Measurements from ENCODE around the gene KRTAP5-10. TPM values are rescaled to one million over a fixed set of nuclear protein-coding genes. Genes with fewer than 3 reads are reported as not detected.
"Not testable (repeated sequence)": the region's sequence is repeated elsewhere in the genome, so short reads cannot be mapped to it uniquely, and the experiment has no call there.

The KRTAP5-10 gene
- polyA plus RNA-seq, 3 donors: 0.10 to 0.22 TPM; not detected in 1

DNA sequence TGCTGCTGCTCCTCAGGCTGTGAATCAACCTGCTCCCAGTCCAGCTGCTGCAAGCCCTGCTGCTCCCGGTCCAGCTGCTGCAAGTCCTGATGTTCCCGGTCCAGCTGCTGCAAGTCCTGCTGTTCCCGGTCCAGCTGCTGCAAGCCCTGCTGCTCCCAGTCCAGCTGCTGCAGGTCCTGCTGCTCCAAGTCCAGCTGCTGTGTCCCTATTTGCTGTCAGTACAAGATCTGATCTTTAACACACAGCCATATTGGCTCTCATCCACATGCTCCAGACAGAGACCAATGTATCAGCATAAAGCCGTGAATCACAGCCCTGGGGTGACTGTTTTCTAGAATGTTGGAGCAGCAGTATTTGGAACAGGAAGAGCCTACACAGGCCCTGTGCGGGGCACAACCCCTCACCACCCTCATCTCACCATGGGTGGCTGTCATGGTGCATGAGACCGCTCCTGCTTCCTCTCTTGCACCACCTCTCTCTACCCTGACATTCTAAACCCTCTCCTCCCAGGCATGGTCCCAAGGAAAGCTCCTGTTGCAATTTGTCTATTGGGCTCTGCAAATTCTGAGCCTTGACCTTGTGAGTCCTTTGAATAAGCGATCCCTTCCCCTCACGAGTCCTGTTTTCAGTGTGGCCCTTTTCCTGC, 3.5 kb downstream of the KRTAP5-10 start:
- DNase-seq: peak; percentile 29

DNA sequence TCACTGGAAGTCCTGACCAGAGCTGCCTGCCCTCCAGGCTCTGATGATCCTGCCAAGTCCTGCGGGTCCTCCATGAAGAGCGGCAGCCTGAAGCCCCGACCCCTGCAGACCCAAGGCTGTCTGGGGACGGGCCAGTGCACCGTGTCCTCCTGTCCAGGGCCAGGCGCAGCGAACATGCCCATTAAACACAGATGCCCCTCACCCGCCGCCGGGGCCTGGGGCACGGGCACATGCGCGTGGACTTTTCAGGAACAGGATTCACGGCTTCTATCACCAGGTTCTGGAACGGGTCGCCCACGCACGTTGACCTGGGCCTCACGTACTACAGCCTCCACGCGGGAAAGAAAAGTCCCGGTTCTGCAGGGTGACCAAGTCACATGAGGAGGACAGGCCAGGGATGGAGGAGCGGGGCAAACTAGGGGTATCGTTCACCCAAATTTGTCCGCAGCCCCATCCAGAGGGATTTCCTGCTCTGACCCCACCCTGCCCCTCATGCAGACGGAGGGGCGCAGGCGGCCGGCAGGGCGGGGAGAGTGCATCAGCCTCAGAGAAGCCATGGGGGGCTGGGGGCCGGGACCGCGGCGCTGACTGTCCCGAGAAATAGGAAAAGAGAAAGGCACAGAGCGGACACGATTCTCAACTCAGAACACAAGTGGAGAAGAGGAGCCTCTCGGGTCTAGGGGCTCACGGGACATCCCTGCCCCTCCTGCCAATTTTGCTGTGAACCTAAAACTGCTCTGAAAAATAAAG, 5.9 kb downstream of the KRTAP5-10 start:
- DNase-seq: not testable (repeated sequence)

DNA sequence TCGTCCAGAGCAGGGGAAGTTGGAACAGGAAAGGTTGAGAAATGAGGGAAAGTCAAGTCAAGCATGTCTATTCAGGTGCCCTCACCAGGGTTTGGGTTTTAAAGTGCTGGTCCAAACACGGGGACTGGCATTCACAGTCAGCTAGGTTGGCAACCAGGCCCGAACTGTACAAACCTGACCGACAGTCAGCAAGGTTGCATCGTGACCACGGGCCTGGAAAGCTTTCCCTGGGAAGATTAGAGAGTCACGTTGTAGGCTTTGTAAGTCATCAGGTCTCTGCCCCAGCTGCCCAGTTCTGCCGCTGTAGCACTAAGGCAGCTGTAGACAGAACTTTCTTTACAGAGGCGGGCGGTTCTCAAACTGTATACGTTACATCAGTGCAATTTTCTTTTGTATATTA, 7.4 kb downstream of the KRTAP5-10 start:
- no peak for DNase-seq

DNA sequence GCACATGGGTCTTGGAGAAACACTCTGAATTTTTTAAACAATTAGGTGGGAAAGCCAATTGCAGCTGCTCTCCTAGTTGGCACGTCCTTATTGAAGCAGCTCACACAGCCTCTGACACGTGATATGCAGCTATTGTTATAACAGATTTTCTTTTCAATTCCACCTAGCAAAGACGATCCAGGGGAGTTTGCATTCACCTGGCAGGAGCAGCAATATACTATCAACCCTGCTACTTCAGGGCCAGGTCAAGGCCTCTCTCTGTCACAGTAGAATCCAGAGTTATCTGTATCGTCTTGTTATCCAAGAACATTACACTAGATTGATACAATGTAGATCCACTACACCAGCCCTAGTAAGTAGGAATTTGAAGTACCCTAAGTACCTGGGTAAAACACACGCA, 9.1 kb downstream of the KRTAP5-10 start:
- no peak for DNase-seq

DNA sequence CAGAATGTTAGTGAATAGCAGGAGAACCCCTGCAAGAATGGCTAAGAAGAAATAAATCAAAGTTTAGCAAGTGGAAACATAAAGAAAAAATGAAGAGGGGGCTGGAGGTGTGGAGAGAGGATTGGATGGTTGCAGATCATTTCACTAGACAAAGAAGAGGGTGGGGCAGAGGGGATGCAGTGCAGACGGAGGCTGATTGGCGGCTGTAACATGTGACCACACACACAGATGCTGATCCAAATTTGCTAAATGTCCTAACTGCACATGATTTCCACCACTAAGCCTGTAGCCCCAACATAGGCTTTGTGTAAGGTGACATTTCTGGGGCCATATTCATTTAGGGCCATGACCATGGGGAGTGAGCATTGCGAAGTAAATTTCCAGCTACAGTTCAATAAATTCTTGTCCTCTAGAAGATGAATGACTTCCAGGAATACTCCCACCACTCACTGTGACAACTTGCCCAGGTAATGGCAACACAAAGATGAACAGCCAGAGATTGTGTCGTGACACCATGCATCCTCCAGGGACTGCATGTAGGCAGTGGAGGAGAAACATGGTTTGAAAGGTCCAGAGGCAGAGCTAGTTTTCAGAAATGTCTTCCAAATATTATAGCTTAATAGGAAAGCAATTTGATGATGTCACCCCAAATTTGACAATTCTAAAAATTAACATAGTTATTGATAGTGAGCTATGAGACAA, 10.5 kb downstream of the KRTAP5-10 start:
- no peak for DNase-seq

DNA sequence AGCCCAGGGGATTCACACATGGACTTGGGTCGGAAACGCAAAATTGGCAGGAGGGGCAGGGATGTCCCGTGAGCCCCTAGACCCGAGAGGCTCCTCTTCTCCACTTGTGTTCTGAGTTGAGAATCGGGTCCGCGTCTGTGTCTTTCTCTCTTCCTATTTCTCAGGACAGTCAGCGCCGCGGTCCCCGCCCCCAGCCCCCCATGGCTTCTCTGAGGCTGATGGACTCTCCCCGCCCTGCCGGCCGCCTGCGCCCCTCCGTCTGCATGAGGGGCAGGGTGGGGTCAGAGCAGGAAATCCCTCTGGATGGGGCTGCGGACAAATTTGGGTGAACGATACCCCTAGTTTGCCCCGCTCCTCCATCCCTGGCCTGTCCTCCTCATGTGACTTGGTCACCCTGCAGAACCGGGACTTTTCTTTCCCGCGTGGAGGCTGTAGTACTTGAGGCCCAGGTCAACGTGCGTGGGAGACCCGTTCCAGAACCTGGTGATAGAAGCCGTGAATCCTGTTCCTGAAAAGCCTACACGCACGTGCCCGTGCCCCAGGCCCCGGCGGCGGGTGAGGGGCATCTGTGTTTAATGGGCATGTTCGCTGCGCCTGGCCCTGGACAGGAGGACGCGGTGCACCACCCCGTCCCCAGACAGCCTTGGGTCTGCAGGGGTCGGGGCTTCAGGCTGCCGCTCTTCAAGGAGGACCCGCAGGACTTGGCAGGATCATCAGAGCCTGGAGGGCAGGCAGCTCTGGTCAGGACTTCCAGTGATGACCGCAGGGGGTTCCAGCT, 11.5 kb downstream of the KRTAP5-10 start:
- not testable (repeated sequence) for DNase-seq

DNA sequence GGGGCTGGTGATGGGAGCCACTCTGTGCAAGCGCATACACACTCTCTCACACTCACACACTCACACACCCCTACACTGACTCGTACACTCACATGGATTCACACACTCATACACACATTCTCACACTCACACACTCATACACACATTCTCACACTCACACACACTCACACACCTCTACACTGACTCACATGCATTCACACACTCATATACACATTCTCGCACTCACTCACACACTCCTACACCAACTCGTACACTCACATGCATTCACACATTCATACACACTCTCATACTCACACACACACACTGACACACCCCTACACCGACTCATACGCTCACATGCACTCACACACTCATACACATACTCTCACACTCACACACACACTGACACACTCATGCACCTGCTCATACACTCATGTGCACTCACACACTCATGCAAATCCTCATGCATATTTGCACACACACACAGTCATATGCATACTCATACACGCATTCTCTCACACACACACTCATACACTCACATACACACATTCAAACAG, 12.2 kb downstream of the KRTAP5-10 start:
- DNase-seq: no peak

DNA sequence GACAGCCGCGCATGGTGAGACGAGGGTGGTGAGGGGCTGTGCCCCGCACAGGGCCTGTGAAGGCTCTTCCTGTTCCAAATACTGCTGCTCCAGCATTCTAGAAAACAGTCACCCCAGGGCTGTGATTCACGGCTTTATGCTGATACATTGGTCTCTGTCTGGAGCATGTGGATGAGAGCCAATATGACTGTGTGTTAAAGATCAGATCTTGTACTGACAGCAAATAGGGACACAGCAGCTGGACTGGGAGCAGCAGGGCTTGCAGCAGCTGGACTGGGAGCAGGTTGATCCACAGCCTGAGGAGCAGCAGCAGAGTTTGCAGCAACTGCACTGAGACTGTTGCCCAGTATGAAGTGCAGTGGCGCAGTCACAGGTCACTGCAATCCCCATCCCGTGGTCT, 14.2 kb downstream of the KRTAP5-10 start:
- DNase-seq: not testable (repeated sequence)

DNA sequence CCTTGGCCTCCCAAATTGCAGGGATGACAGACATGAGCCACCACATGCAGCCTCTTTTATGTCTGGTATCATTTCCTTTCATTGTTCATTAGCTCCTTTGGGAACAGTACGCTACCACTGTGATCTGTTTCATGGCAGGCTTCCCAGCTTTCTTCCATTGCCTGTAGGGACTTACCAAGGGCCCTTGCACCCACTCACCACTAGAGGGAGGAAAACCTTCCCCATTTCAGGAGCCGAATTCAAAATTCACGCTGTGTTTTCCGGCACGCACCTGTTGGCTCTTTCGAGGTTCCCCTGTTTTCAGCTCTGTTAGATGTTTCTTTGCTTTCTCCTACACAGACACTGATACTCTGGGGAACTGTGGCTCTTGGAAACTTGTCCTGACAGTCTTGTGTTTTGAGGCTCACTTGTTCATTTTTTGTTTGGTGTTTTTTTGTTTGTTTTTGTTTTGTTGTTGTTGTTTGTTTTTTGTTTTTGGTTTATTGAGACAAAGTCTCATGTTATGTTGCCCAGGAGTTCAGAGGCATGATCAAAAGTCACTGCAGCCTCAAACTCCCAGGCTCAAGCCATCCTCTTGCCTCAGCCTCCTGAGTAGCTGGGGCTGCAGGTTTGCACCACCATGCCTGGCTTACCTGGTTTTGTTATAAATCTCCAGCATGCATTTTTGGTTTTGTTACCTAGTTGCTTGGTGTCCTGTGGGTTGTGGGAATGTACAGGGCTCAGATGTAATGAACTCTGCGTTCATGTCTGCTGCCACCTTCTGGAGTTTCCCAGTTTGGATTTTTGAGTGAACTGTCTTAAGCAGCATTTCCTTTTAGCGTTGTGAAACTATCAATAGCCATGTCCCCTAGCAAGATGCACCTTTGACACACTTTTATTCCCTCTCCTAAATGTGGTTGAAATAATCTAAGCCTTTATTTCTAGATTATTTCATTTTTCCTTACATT, 15.0 kb downstream of the KRTAP5-10 start:
- peak; percentile 31 for DNase-seq

DNA sequence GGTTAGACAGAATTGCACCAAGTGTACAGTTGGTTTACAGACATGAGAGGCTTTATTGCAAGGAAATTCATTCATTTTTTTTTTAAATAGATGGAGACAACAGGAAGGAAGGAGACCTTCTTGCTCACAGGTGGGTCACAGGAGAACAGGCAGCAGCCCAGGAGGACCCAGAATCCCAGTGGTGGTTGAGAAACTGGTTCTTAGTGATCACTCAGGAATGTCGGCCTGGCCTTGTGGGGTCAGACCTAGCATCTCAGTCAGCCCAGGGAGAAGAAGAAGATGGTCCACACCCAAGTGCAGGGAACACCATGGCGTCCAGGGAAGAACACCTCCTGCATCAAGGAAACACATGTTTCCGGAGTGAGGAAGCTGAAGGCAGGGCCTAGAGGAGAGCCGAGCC, 16.5 kb downstream of the KRTAP5-10 start:
- DNase-seq: no peak

DNA sequence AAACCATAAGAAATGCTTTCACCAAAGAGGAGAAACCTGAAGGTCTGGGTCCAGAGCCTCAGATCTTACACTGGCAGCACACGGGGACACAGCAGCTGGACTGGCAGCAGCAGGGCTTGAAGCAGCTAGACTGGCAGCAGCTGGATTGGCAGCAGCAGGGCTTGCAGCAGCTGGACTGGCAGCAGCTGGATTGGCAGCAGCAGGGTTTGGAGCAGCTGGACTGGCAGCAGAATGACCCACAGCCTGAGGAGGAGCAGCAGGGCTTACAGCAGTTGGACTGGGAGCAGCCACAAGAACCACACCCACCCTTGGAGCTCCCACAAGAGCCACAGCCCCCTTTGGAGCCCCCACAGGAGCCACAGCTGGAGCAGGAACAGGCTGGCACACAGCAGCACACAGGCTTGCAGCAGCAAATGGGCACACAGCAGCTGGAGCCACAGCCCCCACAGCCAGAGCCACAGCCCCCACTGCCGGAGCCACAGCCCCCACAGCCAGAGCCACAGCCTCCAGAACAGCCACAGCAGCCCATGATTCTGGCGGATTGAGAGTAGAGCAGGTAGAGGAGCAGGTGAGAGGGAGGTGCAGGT, 17.0 kb downstream of the KRTAP5-10 start, which contains the start of gene KRTAP5-11:
Gene KRTAP5-11, minus strand, starts transcription at position 567 of the 587 bp plus-strand sequence. Its CDS starts 38 bp downstream, at position 529.
- DNase-seq: no peak

DNA sequence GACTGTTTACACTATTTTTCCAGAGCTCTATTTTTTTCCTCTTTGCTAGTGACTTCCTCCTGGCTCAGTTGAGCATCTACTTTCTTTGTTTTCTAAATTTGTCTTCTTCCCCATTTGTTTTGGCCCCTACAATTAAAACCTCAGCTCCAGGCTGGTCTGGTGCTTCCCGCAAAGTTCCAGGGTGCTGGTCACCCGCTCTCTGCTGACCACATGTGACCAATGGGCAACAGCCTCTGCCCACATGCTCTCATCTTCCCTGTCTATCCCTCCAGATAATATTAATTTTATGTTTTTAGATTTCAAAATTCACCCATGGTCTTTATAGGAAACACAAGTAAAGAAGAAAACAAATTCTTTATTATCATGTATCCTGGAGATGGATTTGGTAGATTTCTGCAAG, 17.6 kb downstream of the KRTAP5-10 start:
- DNase-seq: not testable (repeated sequence)

DNA sequence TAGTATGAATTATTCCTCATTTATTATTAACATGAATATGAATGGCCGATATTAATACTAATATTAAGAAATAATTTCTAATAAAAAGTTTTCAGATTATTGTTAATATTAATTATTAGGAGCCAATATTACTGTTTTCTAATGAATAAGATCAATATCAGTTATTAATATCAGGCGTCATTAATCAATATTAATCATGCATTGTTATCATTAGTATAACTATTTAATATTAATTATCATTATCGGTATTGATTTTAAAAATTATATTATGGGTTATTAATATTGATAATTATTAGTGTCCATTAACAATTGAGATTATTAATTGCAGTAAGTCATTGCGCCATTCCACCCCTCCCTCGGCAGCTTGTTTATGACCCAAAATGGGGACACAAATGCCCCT, 20.3 kb downstream of the KRTAP5-10 start:
- not testable (repeated sequence) for DNase-seq

DNA sequence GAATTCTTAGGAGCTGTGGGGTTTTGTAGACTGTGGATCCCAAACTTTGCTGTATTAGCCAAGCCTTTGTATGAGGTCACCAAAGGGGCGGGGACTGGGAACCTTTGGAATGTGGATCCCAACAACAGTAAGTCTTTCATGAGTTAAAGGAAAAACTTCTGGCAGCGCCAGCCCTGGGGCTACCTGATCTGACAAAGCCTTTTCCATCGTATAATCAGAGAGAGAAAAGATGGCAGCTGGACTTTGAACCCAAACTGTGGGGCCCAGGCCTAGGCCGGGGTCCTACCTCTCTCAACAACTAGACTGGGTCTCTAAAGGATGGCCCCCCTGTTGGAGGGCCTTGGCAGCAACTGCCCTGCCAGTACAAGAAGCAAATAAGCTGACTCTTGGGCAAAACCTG, 23.0 kb downstream of the KRTAP5-10 start:
- not testable (repeated sequence) for DNase-seq

DNA sequence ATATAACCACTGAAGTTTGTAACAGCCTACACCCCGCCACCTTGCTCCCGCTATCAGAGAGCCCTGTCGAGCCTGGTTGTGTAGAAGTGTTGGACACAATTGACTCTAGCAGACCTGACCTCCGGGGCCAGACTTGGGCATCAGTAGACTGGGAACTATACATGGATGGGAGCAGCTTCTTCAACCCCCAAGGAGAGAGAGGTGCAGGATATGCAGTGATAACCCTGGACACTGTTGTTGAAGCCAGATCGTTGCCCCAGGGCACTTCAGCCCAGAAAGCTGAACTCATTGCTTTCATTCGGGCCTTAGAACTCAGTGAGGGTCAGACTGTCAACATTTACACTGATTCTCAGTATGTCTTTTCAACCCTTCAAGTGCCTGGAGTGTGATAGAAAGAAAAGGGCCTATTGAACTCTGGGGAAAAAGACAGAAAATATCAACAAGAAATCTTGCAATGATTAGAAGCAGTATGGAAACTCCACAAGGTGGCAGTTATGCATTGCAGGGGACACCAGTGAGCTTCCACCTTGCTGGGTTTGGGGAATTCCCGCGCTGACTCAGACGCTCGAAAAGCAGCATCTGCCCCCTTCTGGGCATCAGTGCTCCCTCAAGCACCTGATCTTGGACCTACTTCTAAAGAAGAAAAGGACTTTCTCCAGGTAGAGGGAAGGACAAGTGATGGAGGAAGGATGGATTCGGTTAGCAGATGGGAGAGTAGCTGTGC, 23.6 kb downstream of the KRTAP5-10 start:
- DNase-seq: not testable (repeated sequence)

DNA sequence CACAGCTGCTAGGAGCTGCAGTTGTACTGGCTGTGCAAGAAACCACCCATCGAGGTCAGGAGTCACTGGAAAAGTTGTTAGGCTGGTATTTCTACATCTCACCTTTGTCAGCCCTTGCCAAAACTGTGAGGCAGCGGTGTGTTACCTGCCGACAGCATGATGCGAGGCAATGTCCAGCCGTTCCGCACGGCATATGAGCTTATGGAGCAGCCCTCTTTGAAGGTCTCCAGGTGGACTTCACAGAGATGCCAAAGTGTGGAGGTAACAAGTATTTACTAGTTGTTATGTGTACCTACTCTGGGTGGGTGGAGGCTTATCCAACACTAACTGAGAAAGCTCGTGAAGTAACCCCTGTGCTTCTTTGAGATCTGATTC, 24.2 kb downstream of the KRTAP5-10 start:
- not testable (repeated sequence) for DNase-seq

DNA sequence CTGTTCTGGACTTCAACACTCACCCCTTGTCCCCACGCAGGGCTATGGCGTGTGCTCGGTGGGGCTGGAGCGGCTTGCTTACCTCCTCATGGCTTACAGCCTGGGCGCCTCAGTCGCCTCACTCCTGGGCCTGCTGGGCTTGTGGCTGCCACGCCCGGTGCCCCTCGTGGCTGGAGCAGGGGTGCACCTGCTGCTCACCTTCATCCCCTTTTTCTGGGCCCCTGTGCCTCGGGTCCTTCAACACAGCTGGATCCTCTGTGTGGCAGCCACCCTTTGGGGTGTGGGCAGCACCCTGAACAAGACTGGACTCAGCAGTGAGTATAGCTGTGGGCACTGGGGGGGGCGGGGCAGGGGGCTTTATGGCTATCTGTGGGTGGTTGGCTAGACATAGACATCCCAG, 37.9 kb downstream of the KRTAP5-10 start:
- DNase-seq: not testable (repeated sequence)

DNA sequence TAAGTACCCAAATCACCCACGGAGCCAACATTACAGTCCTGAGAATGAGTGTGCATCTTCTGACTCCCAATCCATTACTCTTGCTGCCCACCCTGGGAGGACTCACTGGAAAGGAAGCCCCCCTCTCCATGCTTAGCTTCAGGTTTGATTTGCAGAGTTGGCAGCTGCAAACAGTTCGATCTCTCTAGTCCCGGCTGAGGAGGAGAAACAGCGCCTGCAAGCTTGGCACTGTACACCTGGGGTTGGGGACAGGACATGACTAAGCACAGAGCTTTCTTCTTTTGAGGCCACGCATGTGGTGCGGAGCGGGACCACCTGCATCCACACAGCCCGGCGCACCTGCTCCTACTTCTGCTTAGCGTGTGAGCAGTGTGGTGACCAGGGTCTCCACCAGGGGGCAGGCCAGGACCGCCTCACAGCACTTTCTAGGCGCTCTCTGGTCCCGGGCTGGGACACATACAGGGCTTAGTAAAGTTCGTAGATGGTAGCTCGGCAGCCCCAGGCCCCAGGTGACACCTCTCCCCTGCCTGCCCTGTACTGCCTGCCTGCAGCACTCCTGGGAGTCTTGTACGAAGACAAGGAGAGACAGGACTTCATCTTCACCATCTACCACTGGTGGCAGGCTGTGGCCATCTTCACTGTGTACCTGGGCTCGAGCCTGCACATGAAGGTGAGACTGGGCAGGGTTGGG, 39.6 kb downstream of the KRTAP5-10 start:
- DNase-seq: not testable (repeated sequence)
